Astrocyte (in vitro differentiated cells and primary cell): ENCODE measurements around the gene PSPN. TPM values are rescaled to one million over a fixed set of nuclear protein-coding genes. Genes with fewer than 3 reads are reported as not detected.

Source experiments
- DNase-seq: peaks from one replicate; pipeline ENCODE4 v3.0.0-alpha.2; 2010; ENCODE audit warnings: low read depth
- FAIRE-seq: peaks from 2 replicates; lab custom pipeline; 2011; peaks lifted over from hg19 to GRCh38; lab: Jason Lieb, UNC
- H2AFZ ChIP-seq: 2 replicates; pipeline ENCODE4 v1.6.0; 2012; ENCODE audit warnings: low read depth, low read length, inconsistent platforms
- H3K27ac ChIP-seq: 2 replicates; pipeline ENCODE4 v1.5.1; 2011; ENCODE audit warnings: low read depth, low read length, inconsistent platforms
- H3K27me3 ChIP-seq: 2 replicates; pipeline ENCODE4 v1.6.0; 2011; ENCODE audit warnings: low read length, inconsistent platforms; ENCODE audit not compliant: insufficient read depth
- H3K36me3 ChIP-seq: 2 replicates; pipeline ENCODE4 v1.5.1; 2011; ENCODE audit warnings: low read length, inconsistent platforms; ENCODE audit not compliant: insufficient read depth
- H3K4me1 ChIP-seq: 2 replicates; pipeline ENCODE4 v1.5.1; 2011; ENCODE audit warnings: low read length, inconsistent platforms; ENCODE audit not compliant: insufficient read depth
- H3K4me2 ChIP-seq: 2 replicates; pipeline ENCODE4 v1.6.0; 2012; ENCODE audit warnings: low read length, inconsistent platforms
- H3K4me3 ChIP-seq: 2 replicates; pipeline ENCODE4 v1.5.1; 2011; ENCODE audit warnings: low read depth, mild to moderate bottlenecking, low read length, inconsistent platforms; ENCODE audit not compliant: insufficient read depth
- H3K79me2 ChIP-seq: 2 replicates; pipeline ENCODE4 v1.6.0; 2012; ENCODE audit warnings: mild to moderate bottlenecking, low read length, inconsistent platforms; ENCODE audit not compliant: insufficient read depth
- H3K9ac ChIP-seq: 2 replicates; pipeline ENCODE4 v1.6.0; 2012; ENCODE audit warnings: mild to moderate bottlenecking, low read length, inconsistent platforms
- H3K9me3 ChIP-seq: 2 replicates; pipeline ENCODE4 v1.5.1; 2012; ENCODE audit warnings: low read depth, mild to moderate bottlenecking, low read length, inconsistent platforms; ENCODE audit not compliant: insufficient read depth
- H4K20me1 ChIP-seq: 2 replicates; pipeline ENCODE4 v1.6.0; 2012; ENCODE audit warnings: low read length, inconsistent platforms; ENCODE audit not compliant: insufficient read depth
- H3K27ac Mint-ChIP-seq: one replicate; pipeline ENCODE4 v1.8.0; 2021; ENCODE audit warnings: mild to moderate bottlenecking, mixed read lengths; ENCODE audit not compliant: unreplicated experiment
- H3K27me3 Mint-ChIP-seq: one replicate; pipeline ENCODE4 v1.8.0; 2021; ENCODE audit warnings: low read depth, mixed read lengths; ENCODE audit not compliant: unreplicated experiment
- H3K36me3 Mint-ChIP-seq: one replicate; pipeline ENCODE4 v1.8.0; 2021; ENCODE audit warnings: low read depth, mixed read lengths; ENCODE audit not compliant: unreplicated experiment
- H3K4me1 Mint-ChIP-seq: one replicate; pipeline ENCODE4 v1.8.0; 2021; ENCODE audit warnings: low read depth, mixed read lengths; ENCODE audit not compliant: unreplicated experiment
- H3K4me3 Mint-ChIP-seq: one replicate; pipeline ENCODE4 v1.8.0; 2021; ENCODE audit warnings: mild to moderate bottlenecking, moderate library complexity, mixed read lengths; ENCODE audit not compliant: unreplicated experiment
- H3K9me3 Mint-ChIP-seq: one replicate; pipeline ENCODE4 v1.8.0; 2021; ENCODE audit warnings: mild to moderate bottlenecking, mixed read lengths; ENCODE audit not compliant: unreplicated experiment
- CTCF ChIP-seq: IDR thresholded peaks from 2 replicates; pipeline ENCODE4 v1.5.1; 2011; ENCODE audit warnings: low read depth, mild to moderate bottlenecking, inconsistent platforms, low read length, moderate library complexity; ENCODE audit not compliant: insufficient read depth
- EZH2 ChIP-seq: IDR thresholded peaks from 2 replicates; pipeline ENCODE4 v1.6.1; 2012; ENCODE audit warnings: mild to moderate bottlenecking, low read length, inconsistent platforms; ENCODE audit not compliant: insufficient read depth
- total RNA-seq: library from RNA; stranded (reverse); gene quantifications from 2 replicates; pipeline ENCODE4 v1.2.1, GENCODE V29; 2021

The PSPN gene
- total RNA-seq, 1 donor from 2014 or later: 2.8 TPM

- peaks cover 5% of the 10 kb centered on the region for H3K4me1 Mint-ChIP-seq
- peak; percentile 68 for DNase-seq
Observed at GRCh38 chr19:6378041-6378440, 2.3 kb upstream of the PSPN start.

GRCh38 chr19:6376512-6377190 is 918 bp upstream of the PSPN start:
- H3K9me3 ChIP-seq: no peaks in the 10 kb centered on the region
- FAIRE-seq: no peak
- H3K4me3 ChIP-seq: no peak overlapping the region
- no peaks in the 10 kb centered on the region for H3K79me2 ChIP-seq
- peaks cover 15% of the 10 kb centered on the region for H3K36me3 ChIP-seq
- no peak overlapping the region for H3K4me3 Mint-ChIP-seq
- no peak overlapping the region for H3K27ac Mint-ChIP-seq
- no peaks in the 10 kb centered on the region for H3K9me3 Mint-ChIP-seq
- H3K36me3 Mint-ChIP-seq: peaks cover 11% of the 10 kb centered on the region
- H4K20me1 ChIP-seq: peaks cover 3% of the 10 kb centered on the region
- H3K4me1 ChIP-seq: peaks cover 16% of the 10 kb centered on the region
- H3K4me2 ChIP-seq: no peak overlapping the region
- no peak for DNase-seq
- no peak for TF ChIP-seq EZH2
- no peak for TF ChIP-seq CTCF
- H3K27me3 Mint-ChIP-seq: no peaks in the 10 kb centered on the region
- peaks cover 8% of the 10 kb centered on the region for H3K4me1 Mint-ChIP-seq
- no peak overlapping the region for H3K27ac ChIP-seq
- H3K9ac ChIP-seq: no peak overlapping the region
- H2AFZ ChIP-seq: no peak overlapping the region
- no peaks in the 10 kb centered on the region for H3K27me3 ChIP-seq

More at GRCh38 chr19:6378041-6378440, 2.3 kb upstream of the PSPN start:
- H3K9ac ChIP-seq: no peak overlapping the region
- Mint-ChIP-seq H3K36me3 (peaks cover 16% of the 10 kb centered on the region), H3K9me3 (no peaks in the 10 kb centered on the region), H3K4me3 (peak overlapping the region; percentile 40), H3K27me3 (no peaks in the 10 kb centered on the region), H3K27ac (no peak overlapping the region)
- H3K79me2 ChIP-seq: no peaks in the 10 kb centered on the region
- peaks cover 3% of the 10 kb centered on the region for H4K20me1 ChIP-seq
- peaks cover 17% of the 10 kb centered on the region for H3K36me3 ChIP-seq
- TF ChIP-seq CTCF (no peak), EZH2 (no peak)
- H3K27ac ChIP-seq: no peak overlapping the region
- FAIRE-seq: no peak
- H3K4me3 ChIP-seq: no peak overlapping the region
- no peaks in the 10 kb centered on the region for H3K9me3 ChIP-seq
- peaks cover 13% of the 10 kb centered on the region for H3K4me1 ChIP-seq
- no peak overlapping the region for H3K4me2 ChIP-seq
- no peaks in the 10 kb centered on the region for H3K27me3 ChIP-seq
- H2AFZ ChIP-seq: no peak overlapping the region

- Histone ChIP-seq H2AFZ (no peak overlapping the region), H3K4me3 (no peak overlapping the region), H3K9me3 (no peaks in the 10 kb centered on the region), H3K4me1 (peaks cover 16% of the 10 kb centered on the region), H3K27me3 (no peaks in the 10 kb centered on the region), H3K27ac (no peak overlapping the region), H3K36me3 (peaks cover 7% of the 10 kb centered on the region), H3K79me2 (no peaks in the 10 kb centered on the region), H4K20me1 (peaks cover 3% of the 10 kb centered on the region), H3K4me2 (no peak overlapping the region), H3K9ac (no peak overlapping the region)
- Mint-ChIP-seq H3K4me3 (no peak overlapping the region), H3K27me3 (no peaks in the 10 kb centered on the region), H3K9me3 (no peaks in the 10 kb centered on the region), H3K36me3 (peaks cover 4% of the 10 kb centered on the region), H3K27ac (no peak overlapping the region), H3K4me1 (peaks cover 8% of the 10 kb centered on the region)
- no peak for FAIRE-seq
- no peak for DNase-seq
- no peak for TF ChIP-seq CTCF
Observed at GRCh38 chr19:6374711-6375410, 872 bp downstream of the PSPN start.
